Left ventricle myocardium inferior (tissue), 1 donor: ENCODE measurements around the gene IBA57. TPM values are rescaled to one million over a fixed set of nuclear protein-coding genes. Genes with fewer than 3 reads are reported as not detected.

Experiments used
- DNase-seq: peaks from one replicate; pipeline ENCODE4 v3.0.0-alpha.2; 2020
- H3K27ac ChIP-seq: fragments of 200-600 bp; replicated peaks from 2 replicates; pipeline ENCODE4 v1.8.0; 2021
- H3K27me3 ChIP-seq: fragments of 200-600 bp; 2 replicates; pipeline ENCODE4 v1.8.0; 2021; ENCODE audit warnings: low read depth
- H3K36me3 ChIP-seq: fragments of 200-600 bp; 2 replicates; pipeline ENCODE4 v1.8.0; 2021
- H3K4me1 ChIP-seq: fragments of 200-600 bp; 2 replicates; pipeline ENCODE4 v1.8.0; 2021
- H3K4me3 ChIP-seq: fragments of 200-600 bp; 2 replicates; pipeline ENCODE4 v1.8.0; 2021; ENCODE audit warnings: mild to moderate bottlenecking, moderate library complexity
- H3K9me3 ChIP-seq: fragments of 200-600 bp; replicated peaks from 2 replicates; pipeline ENCODE4 v1.8.0; 2021
- CTCF ChIP-seq: fragments of 200-600 bp; IDR thresholded peaks from 2 replicates; pipeline ENCODE4 v1.8.0; 2021; ENCODE audit warnings: antibody characterized with exemption, mild to moderate bottlenecking, borderline replicate concordance
- intact Hi-C: fragments of 100-400 bp; cut with micrococcal nuclease; formaldehyde crosslinking; loops from one replicate; pipeline ENCODE4 v1.11.0; 2022
- total RNA-seq: library from RNA; stranded (reverse); fragmentation: NEBNext Ultra II Directional; extraction: Animal tissue kit (Norgen Biotek cat#: 25700); gene quantifications from one replicate; pipeline ENCODE4 v1.2.1, GENCODE V29; 2021
- donor health status: DM: no; HTN: yes; CAD: no; lungs with severe emphysema.

IBA57 gene
- total RNA-seq, 1 donor from 2014 or later = 15.0 TPM

DNA sequence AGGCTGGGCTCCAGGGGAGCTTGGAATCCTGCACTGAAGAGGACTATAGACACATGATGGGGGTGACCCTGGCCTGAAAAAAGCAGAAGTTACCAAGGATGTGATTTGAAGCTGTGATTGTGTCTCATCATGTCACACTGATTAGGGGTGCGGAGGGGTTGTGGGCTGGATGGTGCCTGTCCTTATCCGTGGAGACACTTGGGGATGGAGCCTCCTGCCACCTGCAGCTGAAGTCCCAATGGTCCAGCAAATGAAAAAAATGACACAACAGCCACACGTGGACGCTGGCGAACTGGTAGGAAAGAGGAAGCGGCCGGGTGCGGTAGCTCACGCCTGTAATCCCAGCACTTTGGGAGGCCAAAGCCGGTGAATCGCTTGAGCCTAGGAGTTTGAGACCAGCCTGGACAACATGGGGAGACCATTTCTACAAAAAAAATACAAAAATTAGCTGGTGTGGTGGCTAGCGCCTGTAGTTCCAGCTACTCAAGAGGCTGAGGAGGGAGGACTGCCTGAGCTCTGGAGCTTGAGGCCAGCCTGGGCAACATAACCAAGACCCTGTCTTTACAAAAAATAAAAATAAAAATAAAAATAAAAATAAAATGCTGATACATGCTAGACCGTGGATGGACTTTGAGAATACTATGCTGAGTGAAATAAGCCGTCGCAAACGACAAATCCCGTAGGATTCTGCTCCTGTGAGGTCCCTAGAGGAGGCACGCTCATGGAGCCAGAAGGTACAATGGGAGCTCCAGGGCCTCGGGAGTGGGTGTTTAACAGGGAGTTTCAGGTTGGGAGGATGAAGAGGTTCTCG, 838 bp upstream of the IBA57 start:
- H3K36me3 ChIP-seq = no peaks in the 10 kb centered on the region
- intact Hi-C loops = no loop called here
- TF ChIP-seq CTCF = no peak
- H3K4me3 ChIP-seq = peak overlapping the region; percentile 78
- no peak for DNase-seq
- H3K27ac ChIP-seq = peak overlapping the region; percentile 98
- no peaks in the 10 kb centered on the region for H3K9me3 ChIP-seq
- peaks cover 9% of the 10 kb centered on the region for H3K27me3 ChIP-seq
- peaks cover 58% of the 10 kb centered on the region for H3K4me1 ChIP-seq

DNA sequence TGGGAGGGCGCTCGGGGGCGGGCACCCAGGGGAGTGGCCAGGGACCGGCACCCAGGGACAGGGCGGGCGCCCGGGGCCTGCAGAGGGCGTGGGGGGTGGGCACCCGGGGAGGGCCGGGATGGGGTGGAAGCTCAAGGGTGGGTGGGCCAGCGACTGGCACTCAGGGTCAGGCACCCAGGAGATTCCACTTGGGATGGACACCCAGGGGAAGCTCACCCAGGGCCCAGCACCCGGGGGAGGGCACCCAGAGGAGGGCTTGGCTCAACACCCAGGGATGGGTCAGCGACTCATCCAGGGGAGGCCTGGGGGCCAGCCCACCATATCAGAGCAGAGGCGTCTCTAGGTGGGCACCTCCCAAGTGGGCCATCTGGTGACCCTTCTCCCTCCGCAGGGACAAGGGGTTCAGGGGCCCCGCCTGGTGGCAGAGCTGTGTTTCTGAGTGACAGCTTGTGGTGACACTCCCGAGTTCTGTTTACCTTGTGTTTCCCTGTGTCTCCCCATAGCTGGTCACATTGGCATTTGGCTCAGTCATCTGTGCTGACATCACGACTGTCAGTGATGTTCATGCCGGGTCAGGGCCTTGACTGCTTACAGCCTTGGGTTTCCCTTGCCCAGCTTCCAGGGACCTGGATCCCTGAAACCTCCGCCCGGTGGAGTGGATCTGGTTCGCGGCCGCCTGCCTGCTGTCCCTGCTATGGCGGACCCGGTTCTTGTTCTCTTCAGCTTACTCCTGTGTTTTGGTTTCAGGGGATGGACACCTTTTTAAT, 749 bp downstream of the IBA57 start:
- Histone ChIP-seq H3K9me3 (no peaks in the 10 kb centered on the region), H3K27ac (peak overlapping the region; percentile 98), H3K4me1 (peaks cover 52% of the 10 kb centered on the region), H3K27me3 (no peaks in the 10 kb centered on the region), H3K36me3 (no peaks in the 10 kb centered on the region), H3K4me3 (peak overlapping the region; percentile 78)
- peak; percentile 65 for DNase-seq
- TF ChIP-seq CTCF = peak; percentile 44
- intact Hi-C loops = no loop called here

- no peak for TF ChIP-seq CTCF
- no peak overlapping the region for H3K27ac ChIP-seq
- H3K4me3 ChIP-seq = no peak overlapping the region
- H3K4me1 ChIP-seq = peaks cover 29% of the 10 kb centered on the region
- DNase-seq = no peak
- no peaks in the 10 kb centered on the region for H3K9me3 ChIP-seq
- H3K27me3 ChIP-seq = no peaks in the 10 kb centered on the region
- H3K36me3 ChIP-seq = no peaks in the 10 kb centered on the region
- intact Hi-C loops = no loop called here
Observed at GRCh38 chr1:228168563-228169270, 3.1 kb downstream of the IBA57 start.

- Histone ChIP-seq H3K4me1 (peaks cover 26% of the 10 kb centered on the region), H3K27me3 (no peaks in the 10 kb centered on the region), H3K27ac (no peak overlapping the region), H3K4me3 (no peak overlapping the region), H3K9me3 (no peaks in the 10 kb centered on the region), H3K36me3 (no peaks in the 10 kb centered on the region)
- intact Hi-C loops = no loop called here
- no peak for DNase-seq
- no peak for TF ChIP-seq CTCF
Observed at GRCh38 chr1:228169345-228169744, 3.7 kb downstream of the IBA57 start.

- no peak for TF ChIP-seq CTCF
- no peak for DNase-seq
- H3K4me1 ChIP-seq = peaks cover 24% of the 10 kb centered on the region
- no peak overlapping the region for H3K4me3 ChIP-seq
- no peak overlapping the region for H3K27ac ChIP-seq
- no peaks in the 10 kb centered on the region for H3K9me3 ChIP-seq
- intact Hi-C loops = no loop called here
- peaks cover 11% of the 10 kb centered on the region for H3K36me3 ChIP-seq
- no peaks in the 10 kb centered on the region for H3K27me3 ChIP-seq
Observed at GRCh38 chr1:228170666-228171065, 5.1 kb downstream of the IBA57 start.
